ENCODE measurements around the gene GABARAPL2. TPM values are rescaled to one million over a fixed set of nuclear protein-coding genes. Genes with fewer than 3 reads are reported as not detected.
A peak's percentile ranks its signal among the peaks of the same experiment; 100 is the strongest.

GABARAPL2 gene
- total and polyA plus RNA-seq, 2 experiments from 2014 or later: 47.8 to 130 TPM

DNA sequence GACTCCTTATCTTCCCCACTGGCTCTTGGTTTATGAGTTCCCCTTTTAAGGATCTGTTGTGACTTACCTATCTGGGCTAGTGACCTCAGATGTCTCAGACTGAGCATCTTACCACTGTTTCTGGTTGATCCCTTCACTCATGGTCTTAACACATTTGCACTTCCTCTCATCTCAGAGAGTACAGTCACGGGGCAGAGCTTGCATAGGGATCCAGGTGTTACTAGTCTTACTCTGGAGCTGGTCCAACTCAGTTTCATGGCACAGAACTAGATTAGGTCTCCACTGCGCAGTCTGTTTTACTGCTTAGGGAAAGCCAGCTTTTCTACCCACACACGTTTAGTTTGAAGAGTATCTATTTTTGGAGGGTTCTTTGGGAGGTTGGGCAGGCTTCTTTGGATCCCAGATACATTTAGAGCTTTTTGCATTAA is 10.2 kb downstream of the GABARAPL2 start:
- Mint-ChIP-seq H3K27me3 (ENCODE audit: insufficient read depth, low read depth, poor library complexity) (no peaks in the 10 kb centered on the region), H3K4me1 (peaks cover 16% of the 10 kb centered on the region)
- H4K20me1 ChIP-seq (replicated peaks; ENCODE audit: insufficient read depth): peaks cover 26% of the 10 kb centered on the region

GRCh38 chr16:75578212-75578611 is 12.0 kb downstream of the GABARAPL2 start:
- peaks cover 26% of the 10 kb centered on the region for H4K20me1 ChIP-seq (replicated peaks; ENCODE audit: insufficient read depth)
- 0 out of 2 replicates have a peak, but pooled peaks cover 8% of the 10 kb centered on the region for H3F3A ChIP-seq (replicated peaks; ENCODE audit: low read depth)
- H3K27me3 ChIP-seq (ENCODE audit: insufficient read depth): no peaks in the 10 kb centered on the region
- peaks cover 22% of the 10 kb centered on the region for H3K36me3 ChIP-seq (ENCODE audit: insufficient read depth)
- Mint-ChIP-seq H3K9me3 (no peaks in the 10 kb centered on the region), H3K4me3 (no peak overlapping the region), H3K27ac (no peak overlapping the region), H3K27me3 (ENCODE audit: insufficient read depth, low read depth, poor library complexity) (no peaks in the 10 kb centered on the region), H3K36me3 (ENCODE audit: low read depth) (peaks cover 51% of the 10 kb centered on the region), H3K4me1 (peaks cover 16% of the 10 kb centered on the region)
- no peak overlapping the region for H2AFZ ChIP-seq
- H3K4me2 ChIP-seq: no peak overlapping the region
- H3K79me2 ChIP-seq (replicated peaks; ENCODE audit: insufficient read depth): no peaks in the 10 kb centered on the region; the same call in 1 of the 2 replicates
- DNase-seq (ENCODE audit: low spot score): no peak
- no peak overlapping the region for H3K4me3 ChIP-seq
- H3K27ac ChIP-seq (ENCODE audit: low read depth): no peak overlapping the region
- no peak for ATAC-seq
- H3K4me1 ChIP-seq (ENCODE audit: insufficient read depth): peaks cover 18% of the 10 kb centered on the region
- no peaks in the 10 kb centered on the region for H3K9me2 ChIP-seq (ENCODE audit: insufficient read depth)
- TF ChIP-seq, protein P1, sequence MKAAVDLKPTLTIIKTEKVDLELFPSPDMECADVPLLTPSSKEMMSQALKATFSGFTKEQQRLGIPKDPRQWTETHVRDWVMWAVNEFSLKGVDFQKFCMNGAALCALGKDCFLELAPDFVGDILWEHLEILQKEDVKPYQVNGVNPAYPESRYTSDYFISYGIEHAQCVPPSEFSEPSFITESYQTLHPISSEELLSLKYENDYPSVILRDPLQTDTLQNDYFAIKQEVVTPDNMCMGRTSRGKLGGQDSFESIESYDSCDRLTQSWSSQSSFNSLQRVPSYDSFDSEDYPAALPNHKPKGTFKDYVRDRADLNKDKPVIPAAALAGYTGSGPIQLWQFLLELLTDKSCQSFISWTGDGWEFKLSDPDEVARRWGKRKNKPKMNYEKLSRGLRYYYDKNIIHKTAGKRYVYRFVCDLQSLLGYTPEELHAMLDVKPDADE (IDR thresholded peaks at IDR 0.05): no peak
- TF ChIP-seq, protein P2, sequence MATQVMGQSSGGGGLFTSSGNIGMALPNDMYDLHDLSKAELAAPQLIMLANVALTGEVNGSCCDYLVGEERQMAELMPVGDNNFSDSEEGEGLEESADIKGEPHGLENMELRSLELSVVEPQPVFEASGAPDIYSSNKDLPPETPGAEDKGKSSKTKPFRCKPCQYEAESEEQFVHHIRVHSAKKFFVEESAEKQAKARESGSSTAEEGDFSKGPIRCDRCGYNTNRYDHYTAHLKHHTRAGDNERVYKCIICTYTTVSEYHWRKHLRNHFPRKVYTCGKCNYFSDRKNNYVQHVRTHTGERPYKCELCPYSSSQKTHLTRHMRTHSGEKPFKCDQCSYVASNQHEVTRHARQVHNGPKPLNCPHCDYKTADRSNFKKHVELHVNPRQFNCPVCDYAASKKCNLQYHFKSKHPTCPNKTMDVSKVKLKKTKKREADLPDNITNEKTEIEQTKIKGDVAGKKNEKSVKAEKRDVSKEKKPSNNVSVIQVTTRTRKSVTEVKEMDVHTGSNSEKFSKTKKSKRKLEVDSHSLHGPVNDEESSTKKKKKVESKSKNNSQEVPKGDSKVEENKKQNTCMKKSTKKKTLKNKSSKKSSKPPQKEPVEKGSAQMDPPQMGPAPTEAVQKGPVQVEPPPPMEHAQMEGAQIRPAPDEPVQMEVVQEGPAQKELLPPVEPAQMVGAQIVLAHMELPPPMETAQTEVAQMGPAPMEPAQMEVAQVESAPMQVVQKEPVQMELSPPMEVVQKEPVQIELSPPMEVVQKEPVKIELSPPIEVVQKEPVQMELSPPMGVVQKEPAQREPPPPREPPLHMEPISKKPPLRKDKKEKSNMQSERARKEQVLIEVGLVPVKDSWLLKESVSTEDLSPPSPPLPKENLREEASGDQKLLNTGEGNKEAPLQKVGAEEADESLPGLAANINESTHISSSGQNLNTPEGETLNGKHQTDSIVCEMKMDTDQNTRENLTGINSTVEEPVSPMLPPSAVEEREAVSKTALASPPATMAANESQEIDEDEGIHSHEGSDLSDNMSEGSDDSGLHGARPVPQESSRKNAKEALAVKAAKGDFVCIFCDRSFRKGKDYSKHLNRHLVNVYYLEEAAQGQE (IDR thresholded peaks at IDR 0.05; ENCODE audit: unreplicated experiment): no peak
- no peak for TF ChIP-seq POLR2AphosphoS5 (IDR thresholded peaks at IDR 0.05; ENCODE audit: low read depth)
- no peak for TF ChIP-seq EZH2 (IDR thresholded peaks at IDR 0.05; ENCODE audit: low read depth, unreplicated experiment)
- no peak for TF ChIP-seq ZNF114 (CRISPR knock-in tag; IDR thresholded peaks at IDR 0.05)
- no peak for TF ChIP-seq STAT1 (IDR thresholded peaks at IDR 0.05; ENCODE audit: unreplicated experiment)
- no peak for TF ChIP-seq JUNB (IDR thresholded peaks at IDR 0.05; ENCODE audit: unreplicated experiment)
- TF ChIP-seq, protein P3, sequence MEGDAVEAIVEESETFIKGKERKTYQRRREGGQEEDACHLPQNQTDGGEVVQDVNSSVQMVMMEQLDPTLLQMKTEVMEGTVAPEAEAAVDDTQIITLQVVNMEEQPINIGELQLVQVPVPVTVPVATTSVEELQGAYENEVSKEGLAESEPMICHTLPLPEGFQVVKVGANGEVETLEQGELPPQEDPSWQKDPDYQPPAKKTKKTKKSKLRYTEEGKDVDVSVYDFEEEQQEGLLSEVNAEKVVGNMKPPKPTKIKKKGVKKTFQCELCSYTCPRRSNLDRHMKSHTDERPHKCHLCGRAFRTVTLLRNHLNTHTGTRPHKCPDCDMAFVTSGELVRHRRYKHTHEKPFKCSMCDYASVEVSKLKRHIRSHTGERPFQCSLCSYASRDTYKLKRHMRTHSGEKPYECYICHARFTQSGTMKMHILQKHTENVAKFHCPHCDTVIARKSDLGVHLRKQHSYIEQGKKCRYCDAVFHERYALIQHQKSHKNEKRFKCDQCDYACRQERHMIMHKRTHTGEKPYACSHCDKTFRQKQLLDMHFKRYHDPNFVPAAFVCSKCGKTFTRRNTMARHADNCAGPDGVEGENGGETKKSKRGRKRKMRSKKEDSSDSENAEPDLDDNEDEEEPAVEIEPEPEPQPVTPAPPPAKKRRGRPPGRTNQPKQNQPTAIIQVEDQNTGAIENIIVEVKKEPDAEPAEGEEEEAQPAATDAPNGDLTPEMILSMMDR (conservative IDR thresholded peaks at IDR 0.05; ENCODE audit: low read depth in 2 of 2): no peak
- TF ChIP-seq NANOG (IDR thresholded peaks at IDR 0.05; ENCODE audit: borderline replicate concordance): no peak

More for the DNA sequence above, 10.2 kb downstream of the GABARAPL2 start:
- H3K36me3 Mint-ChIP-seq (ENCODE audit: low read depth): peaks cover 63% of the 10 kb centered on the region
- no peaks in the 10 kb centered on the region for H3K9me3 Mint-ChIP-seq
- H3K4me3 Mint-ChIP-seq: no peak overlapping the region
- ATAC-seq (no peak), DNase-seq (ENCODE audit: low spot score) (no peak)
- H3K9me2 ChIP-seq (ENCODE audit: insufficient read depth): no peaks in the 10 kb centered on the region
- no peaks in the 10 kb centered on the region; the same call in 1 of the 2 replicates for H3K79me2 ChIP-seq (replicated peaks; ENCODE audit: insufficient read depth)
- 0 out of 2 replicates have a peak overlapping the region, but pooled peaks have one; percentile 36 for H3K27ac ChIP-seq (ENCODE audit: low read depth)
- H2AFZ ChIP-seq: no peak overlapping the region
- peaks cover 22% of the 10 kb centered on the region for H3K36me3 ChIP-seq (ENCODE audit: insufficient read depth)
- no peak for TF ChIP-seq STAT1 (IDR thresholded peaks at IDR 0.05; ENCODE audit: unreplicated experiment)
- no peak for TF ChIP-seq ZNF114 (CRISPR knock-in tag; IDR thresholded peaks at IDR 0.05)
- TF ChIP-seq EZH2phosphoT487 (IDR thresholded peaks at IDR 0.05; ENCODE audit: unreplicated experiment): no peak
- H3K4me3 ChIP-seq: no peak overlapping the region
- H3K27me3 ChIP-seq (ENCODE audit: insufficient read depth): no peaks in the 10 kb centered on the region
- peaks cover 18% of the 10 kb centered on the region for H3K4me1 ChIP-seq (ENCODE audit: insufficient read depth)
- H3K4me2 ChIP-seq: peak overlapping the region; percentile 20; the same call in 1 of the 2 replicates
- H3F3A ChIP-seq (replicated peaks; ENCODE audit: low read depth): 0 out of 2 replicates have a peak, but pooled peaks cover 8% of the 10 kb centered on the region
- peak overlapping the region; percentile 23 for H3K27ac Mint-ChIP-seq
